GM12878 (cell line): ENCODE measurements around the gene CCDC14. TPM values are rescaled to one million over a fixed set of nuclear protein-coding genes. Genes with fewer than 3 reads are reported as not detected.

Experiments
- ATAC-seq: fragments of 200-7000 bp; cut with Tn5 transposase; 3 replicates; pipeline ENCODE4 v1.9.1; 2020; ENCODE audit warnings: mild to moderate bottlenecking, moderate library complexity
- BruUV-seq: library from RNA; stranded (reverse); fragments of 400-500 nt; replicated peaks from 2 replicates; lab custom pipeline; 2021; lab: Mats Ljungman, UMichigan
- CTCF ChIA-PET: fragments of 300-600 bp; sonication (Branson Sonifier 250); formaldehyde crosslinking; extraction: SDS; loops from one replicate; lab custom pipeline; 2021; ENCODE audit warnings: inconsistent platforms; lab: Yijun Ruan, JAX
- POLR2A ChIA-PET: fragments of 350-600 bp; formaldehyde crosslinking; extraction: SDS; loops from one replicate; lab custom pipeline; 2021; ENCODE audit warnings: inconsistent platforms; lab: Charles Lee
- RAD21 ChIA-PET: fragments of 300-600 bp; sonication (Branson Sonifier 250); formaldehyde crosslinking; loops from one replicate; lab custom pipeline; 2023; ENCODE audit warnings: antibody characterized with exemption; ENCODE audit not compliant: unreplicated experiment; lab: Charles Lee
- SMC1A ChIA-PET: fragments of 300-600 bp; sonication (Branson Sonifier 250); formaldehyde crosslinking; loops from one replicate; lab custom pipeline; 2023; ENCODE audit not compliant: unreplicated experiment, uncharacterized antibody; lab: Charles Lee
- DNase-seq: peaks from one replicate; pipeline ENCODE4 v3.0.0-alpha.2; 2011; ENCODE audit warnings: low read depth, low spot score
- FAIRE-seq: peaks from 3 replicates; lab custom pipeline; 2011; peaks lifted over from hg19 to GRCh38; lab: Jason Lieb, UNC
- H2AFZ ChIP-seq: 2 replicates; pipeline ENCODE4 v1.6.0; 2011; ENCODE audit warnings: low read depth, low read length, control low read depth; ENCODE audit not compliant: control insufficient read depth
- H3K27ac ChIP-seq: 2 replicates; pipeline ENCODE4 v1.5.1; 2011; ENCODE audit warnings: control low read depth; ENCODE audit not compliant: control insufficient read depth, insufficient read depth
- H3K27me3 ChIP-seq, 2 experiments: replicated peaks in 1 of 2; 2 replicates each; pipeline versions ENCODE4 v1.6.0 to v1.6.1; 2011; ENCODE audit warnings: low read length in 1 of 2; ENCODE audit not compliant: control insufficient read depth in 2 of 2, insufficient read depth in 2 of 2
- H3K36me3 ChIP-seq, 2 experiments: 2 replicates each; pipeline ENCODE4 v1.5.1; 2011; ENCODE audit warnings: low read length in 1 of 2; ENCODE audit not compliant: control insufficient read depth in 2 of 2, insufficient read depth in 2 of 2
- H3K4me1 ChIP-seq: 2 replicates; pipeline ENCODE4 v1.6.1; 2011; ENCODE audit warnings: mild to moderate bottlenecking, low read length, moderate library complexity, mixed read lengths; ENCODE audit not compliant: control insufficient read depth, insufficient read depth
- H3K4me2 ChIP-seq: 2 replicates; pipeline ENCODE4 v1.6.0; 2011; ENCODE audit warnings: control low read depth; ENCODE audit not compliant: control insufficient read depth, insufficient read depth
- H3K4me3 ChIP-seq: fragments of 200-600 bp; sonication (generic); 2 replicates; pipeline ENCODE4 v1.5.1; 2016
- H3K79me2 ChIP-seq: 2 replicates; pipeline ENCODE4 v1.6.0; 2011; ENCODE audit warnings: low read length; ENCODE audit not compliant: control insufficient read depth, insufficient read depth
- H3K9ac ChIP-seq: 2 replicates; pipeline ENCODE4 v1.8.0; 2011; ENCODE audit warnings: low read length, control low read depth, mixed read lengths; ENCODE audit not compliant: control insufficient read depth, insufficient read depth
- H3K9me3 ChIP-seq: replicated peaks from 3 replicates; pipeline ENCODE4 v1.5.1; 2011; ENCODE audit warnings: mild to moderate bottlenecking, low read length; ENCODE audit not compliant: control insufficient read depth, insufficient read depth
- H4K20me1 ChIP-seq: 2 replicates; pipeline ENCODE4 v1.6.0; 2011; ENCODE audit not compliant: control insufficient read depth, insufficient read depth
- BHLHE40 ChIP-seq, 2 experiments: fragments of 450-650 bp in 1 of 2; IDR thresholded peaks; 2 replicates each; pipeline ENCODE4 v1.6.1; 2011 to 2017; ENCODE audit warnings: low read depth in 2 of 2, borderline replicate concordance in 1 of 2, improper control_type of control experiment in 1 of 2, low read length in 1 of 2, mild to moderate bottlenecking in 1 of 2
- CHD2 ChIP-seq: IDR thresholded peaks from 2 replicates; pipeline ENCODE4 v1.6.1; 2011; ENCODE audit warnings: low read depth, low read length, improper control_type of control experiment, borderline replicate concordance
- CREB1 ChIP-seq: IDR thresholded peaks from 2 replicates; pipeline ENCODE4 v1.6.1; 2012; ENCODE audit warnings: low read depth, mild to moderate bottlenecking, inconsistent platforms
- HDAC2 ChIP-seq: fragments of 200-600 bp; sonication (generic); IDR thresholded peaks from 2 replicates; pipeline ENCODE4 v1.6.1; 2017
- HDAC6 ChIP-seq: fragments of 200-600 bp; sonication (generic); IDR thresholded peaks from one replicate; pipeline ENCODE4 v1.8.0; 2017; ENCODE audit warnings: antibody characterized with exemption; ENCODE audit not compliant: unreplicated experiment
- IKZF1 ChIP-seq: fragments of 450-650 bp; conservative IDR thresholded peaks from 2 replicates; pipeline ENCODE4 v1.6.1; 2017; ENCODE audit warnings: antibody characterized with exemption, mild to moderate bottlenecking
- JUNB ChIP-seq: IDR thresholded peaks from 2 replicates; pipeline ENCODE4 v1.6.1; 2016; ENCODE audit warnings: antibody characterized with exemption, mild to moderate bottlenecking
- MEF2A ChIP-seq: IDR thresholded peaks from 2 replicates; pipeline ENCODE4 v1.6.1; 2011; ENCODE audit warnings: low read depth, mild to moderate bottlenecking, low read length, moderate library complexity; ENCODE audit not compliant: insufficient read depth
- NRF1 ChIP-seq: conservative IDR thresholded peaks from 2 replicates; pipeline ENCODE4 v1.6.1; 2011; ENCODE audit warnings: mild to moderate bottlenecking, low read depth, low read length, improper control_type of control experiment
- PKNOX1 ChIP-seq: fragments of 450-650 bp; IDR thresholded peaks from 2 replicates; pipeline ENCODE4 v1.6.1; 2016; ENCODE audit warnings: mild to moderate bottlenecking
- RELB ChIP-seq: fragments of 450-650 bp; IDR thresholded peaks from 2 replicates; pipeline ENCODE4 v1.6.1; 2017; ENCODE audit warnings: low read depth, mild to moderate bottlenecking, moderate library complexity
- SMAD1 ChIP-seq: fragments of 450-650 bp; IDR thresholded peaks from 2 replicates; pipeline ENCODE4 v1.6.1; 2018; ENCODE audit warnings: mild to moderate bottlenecking, low read depth; ENCODE audit not compliant: partially characterized antibody
- TARDBP ChIP-seq: IDR thresholded peaks from 2 replicates; pipeline ENCODE4 v1.6.1; 2016; ENCODE audit warnings: borderline replicate concordance
- USF1 ChIP-seq: IDR thresholded peaks from 2 replicates; pipeline ENCODE4 v1.6.1; 2011; ENCODE audit warnings: borderline replicate concordance, low read depth, mild to moderate bottlenecking, moderate library complexity, mixed read lengths, low read length; ENCODE audit not compliant: insufficient read depth; ENCODE audit errors: extremely low read length
- WGBS: methylation state at CpG from one replicate; pipeline ENCODE4 v1.1.6; 2016; ENCODE audit warnings: low lambda C conversion rate; ENCODE audit not compliant: insufficient replicate concordance, insufficient coverage; ENCODE audit errors: missing lambda C conversion rate; 5-methylcytosine and 5-hydroxymethylcytosine counted together
- in situ Hi-C: fragments of 300-500 bp; cut with MboI; formaldehyde crosslinking; loops from 9 replicates; pipeline ENCODE4 v1.14.3; 2018; ENCODE audit warnings: mixed read lengths
- intact Hi-C: fragments of 100-400 bp; cut with micrococcal nuclease; formaldehyde crosslinking; loops from one replicate; pipeline ENCODE4 v1.14.2; 2022; ENCODE audit not compliant: unreplicated experiment
- polyA plus RNA-seq, 11 experiments: library from polyadenylated mRNA; depleted of rRNA in 4 of 11; unstranded in 6 of 11; stranded (reverse) in 5 of 11; fragments of >200 nt; fragmentation: Nextera tagmentation in 4 of 11; fragmentation: Illumina TruSeq in 1 of 11; extraction: Ambion mirVana in 4 of 11; extraction: Trizol in 1 of 11; gene quantifications; 1 replicate in 1 of 11; 2 replicates in 10 of 11; pipeline versions ENCODE4 v1.2.1 to v1.2.3, GENCODE V29; 2011 to 2016; ENCODE audit warnings: inconsistent platforms in 2 of 11, missing spikeins in 2 of 11, low read depth in 1 of 11
- total RNA-seq, 4 experiments: library from RNA; depleted of rRNA in 3 of 4; stranded (reverse); fragments of >200 nt in 3 of 4; fragmentation: Illumina TruSeq in 1 of 4; extraction: Trizol in 1 of 4; gene quantifications; 2 replicates each; pipeline versions ENCODE4 v1.2.1 to v1.2.3, GENCODE V29; 2013 to 2021

The CCDC14 gene
- total and polyA plus RNA-seq, 10 of the 15 experiments (the other 5 are each of a cell fraction or from before 2014, with no cell fraction given): 15.9 to 104 (median 43.0) TPM

- no peak for TF ChIP-seq PKNOX1
- no peak for DNase-seq
- H3K9me3 ChIP-seq: no peaks in the 10 kb centered on the region
- ChIA-PET POLR2A (no interaction called here), RAD21 (interaction anchor here (1.0 kb wide), 1 partner anchor 9 kb away, joined by 5 read pairs; no protein-coding TSS in a partner anchor), CTCF (no interaction called here), SMC1A (interaction anchor here (1.5 kb wide), 1 partner anchor 19 kb away, joined by 3 read pairs; no protein-coding TSS in a partner anchor)
- no peak overlapping the region for H2AFZ ChIP-seq
- H3K4me1 ChIP-seq: peaks cover 5% of the 10 kb centered on the region; the same call in 1 of the 2 replicates
- H3K79me2 ChIP-seq: no peaks in the 10 kb centered on the region
- intact Hi-C loops (no loop called here), in situ Hi-C loops (no loop called here)
- H4K20me1 ChIP-seq: no peaks in the 10 kb centered on the region
- 100% methylated on average over 2 of the region's 2 CpGs for WGBS
- H3K27ac ChIP-seq: no peak overlapping the region
- peaks cover 0 to 13% of the 10 kb centered on the region in 2 experiments; a peak in 2 of 4 replicates for H3K36me3 ChIP-seq
- no peaks in the 10 kb centered on the region for H3K27me3 ChIP-seq
- BruUV-seq: no TSS peak
- H3K9ac ChIP-seq: no peak overlapping the region
- H3K4me2 ChIP-seq: no peak overlapping the region
- H3K4me3 ChIP-seq: no peak overlapping the region
- no peak for ATAC-seq
- FAIRE-seq: no peak
Observed at GRCh38 chr3:123949641-123950040, 11.4 kb downstream of the CCDC14 start.

- no peak for ATAC-seq
- in situ Hi-C loops: no loop called here
- Histone ChIP-seq H3K27ac (no peak overlapping the region), H3K79me2 (no peaks in the 10 kb centered on the region), H3K36me3 (peaks cover 2 to 21% of the 10 kb centered on the region in 2 experiments), H3K4me3 (no peak overlapping the region), H2AFZ (no peak overlapping the region), H3K9me3 (no peaks in the 10 kb centered on the region), H3K27me3 (no peaks in the 10 kb centered on the region), H3K4me2 (no peak overlapping the region), H3K4me1 (no peaks in the 10 kb centered on the region), H3K9ac (no peak overlapping the region), H4K20me1 (no peaks in the 10 kb centered on the region)
- intact Hi-C loops: no loop called here
- CTCF ChIA-PET: no interaction called here
- RAD21 ChIA-PET: no interaction called here
- no peak for FAIRE-seq
- WGBS: 97% methylated on average over 9 of the region's 9 CpGs
- BruUV-seq: no TSS peak
- SMC1A ChIA-PET: interaction anchor here (0.6 to 1.5 kb wide), 2 partner anchors 21 to 654 kb away, joined by 3 read pairs; no protein-coding TSS in a partner anchor
- no peak for DNase-seq
- POLR2A ChIA-PET: interaction anchor here (0.7 kb wide), 1 partner anchor 104 kb away, joined by 4 read pairs; no protein-coding TSS in a partner anchor
- TF ChIP-seq NRF1 (no peak), HDAC6 (no peak), CHD2 (no peak), JUNB (no peak), HDAC2 (no peak), USF1 (no peak), BHLHE40 (IDR thresholded peaks at IDR 0.05; ENCODE audit: borderline replicate concordance in 1 of 2, low read depth in 2 of 2, low read length in 1 of 2) (no peak), TARDBP (no peak), IKZF1 (no peak), CREB1 (no peak), MEF2A (no peak), RELB (no peak), SMAD1 (no peak)
Observed at GRCh38 chr3:123948449-123948848, 12.6 kb downstream of the CCDC14 start.
